HG02798 (cell line): ENCODE measurements around the gene CCSER1.
"Not testable (repeated sequence)": the region's sequence is repeated elsewhere in the genome, so short reads cannot be mapped to it uniquely, and the experiment has no call there.

Experiments
- ATAC-seq: cut with Tn5 transposase; IDR thresholded peaks from one replicate; pipeline ENCODE4 v1.9.1; 2021; ENCODE audit warnings: mild to moderate bottlenecking; ENCODE audit not compliant: unreplicated experiment, poor library complexity

CCSER1 gene

DNA sequence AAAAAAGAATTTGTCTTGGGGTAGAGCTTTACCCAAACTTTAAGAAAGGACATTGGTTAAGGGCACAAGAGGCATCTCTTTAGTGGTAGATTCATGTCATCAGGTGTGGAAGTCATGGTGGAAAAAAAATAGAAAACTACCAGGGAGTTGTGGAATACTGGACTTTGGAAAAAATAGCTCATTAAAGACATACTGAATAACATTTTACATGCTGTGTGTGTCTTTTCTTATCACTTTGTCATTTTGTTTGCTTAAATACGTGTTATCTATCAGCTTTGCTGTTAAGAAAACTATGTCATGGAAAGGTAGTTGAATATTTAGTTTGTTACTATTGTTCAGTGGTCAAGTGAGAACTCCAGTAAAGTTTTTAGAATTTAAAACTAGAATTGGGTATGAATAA is 147.0 kb downstream of the CCSER1 start:
- ATAC-seq: no peak

DNA sequence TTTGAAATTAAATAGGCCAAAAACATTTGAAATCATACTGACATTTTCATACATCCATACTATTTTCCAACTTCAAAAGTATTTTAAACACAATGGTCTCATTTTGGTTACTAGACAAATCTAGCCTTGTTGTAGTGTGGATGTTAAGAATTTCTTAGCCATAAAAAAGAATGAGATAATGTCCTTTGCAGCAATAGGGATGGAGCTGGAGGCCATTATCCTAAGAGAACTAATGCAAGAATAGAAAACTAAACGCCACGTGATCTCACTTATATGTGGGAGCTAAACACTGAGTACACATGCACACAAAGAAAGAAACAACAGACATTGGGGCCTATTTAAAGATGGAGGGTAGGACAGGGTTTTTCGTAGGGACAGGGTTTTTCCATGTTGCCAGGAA is 153.8 kb downstream of the CCSER1 start:
- no peak for ATAC-seq

DNA sequence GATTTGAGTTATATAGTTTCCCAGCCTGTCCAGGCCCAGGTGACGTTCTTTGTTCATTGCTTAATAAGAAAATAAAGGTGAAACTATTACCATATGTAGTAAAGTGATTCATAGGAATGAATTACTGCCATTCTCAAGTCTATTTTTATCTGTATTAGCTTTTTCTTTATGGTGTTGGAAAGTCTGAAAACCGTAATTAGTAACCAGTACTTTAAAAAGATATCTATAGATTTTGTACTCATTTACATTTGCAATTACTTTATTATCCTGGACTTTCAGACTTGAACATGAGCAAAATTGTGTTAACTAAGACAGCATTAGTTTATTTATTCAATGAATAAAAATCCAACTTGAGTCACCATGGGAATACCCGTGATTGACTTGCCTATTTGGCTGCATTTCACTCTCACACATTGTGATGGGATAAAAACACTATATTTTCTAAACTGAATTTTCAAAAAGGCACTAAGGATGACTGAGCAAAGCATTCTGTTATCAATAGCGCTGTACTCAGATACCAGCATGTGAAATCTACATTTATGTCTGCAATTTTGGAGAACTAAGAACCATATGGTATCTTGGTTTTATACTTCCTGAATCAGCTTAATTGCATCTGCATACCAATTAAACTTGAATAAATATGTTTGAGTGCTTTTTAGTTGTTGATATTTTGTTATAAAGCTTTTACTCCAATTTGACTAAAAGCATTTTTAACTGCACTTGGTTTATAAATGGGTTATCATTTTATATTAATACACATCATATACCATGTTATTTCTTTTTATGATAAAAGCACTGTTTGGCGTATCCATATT is 154.6 kb downstream of the CCSER1 start:
- ATAC-seq: no peak

DNA sequence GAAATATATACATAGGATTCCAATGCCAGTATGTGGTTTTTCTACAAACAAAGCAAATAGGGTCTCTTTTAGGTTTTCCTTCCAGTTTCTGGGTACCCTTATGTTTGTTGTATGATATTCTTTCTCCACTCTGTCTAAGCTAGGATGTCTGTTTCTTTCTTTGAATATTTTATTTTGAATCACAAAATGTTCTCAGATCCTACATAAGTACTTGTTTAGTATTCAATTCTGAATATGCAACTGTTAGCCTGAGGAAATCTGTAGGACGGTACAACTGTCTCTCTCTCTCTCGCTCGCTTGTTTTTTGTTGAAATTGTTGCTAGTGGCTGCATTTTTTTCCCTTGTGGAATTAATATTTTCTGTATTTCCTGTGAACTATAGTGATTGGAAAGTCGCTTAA is 163.2 kb downstream of the CCSER1 start:
- no peak for ATAC-seq

DNA sequence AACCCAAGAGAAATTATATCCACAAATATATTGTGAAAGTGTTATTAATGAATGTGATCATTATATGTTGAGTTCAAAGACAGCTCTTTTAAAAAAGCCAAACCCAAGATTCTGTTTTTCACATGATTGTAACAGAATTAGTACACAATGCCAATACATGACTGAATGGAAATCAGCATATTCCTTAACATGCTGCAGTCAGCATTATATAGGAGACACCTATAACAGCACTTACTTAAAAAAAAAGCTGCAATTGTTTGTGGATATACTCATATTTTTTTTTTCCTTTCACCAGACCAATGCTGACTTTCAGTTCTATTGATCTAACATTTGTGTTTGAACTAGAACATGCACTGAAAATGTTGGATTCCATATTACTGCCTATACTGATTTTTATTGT is 165.2 kb downstream of the CCSER1 start:
- no peak for ATAC-seq

DNA sequence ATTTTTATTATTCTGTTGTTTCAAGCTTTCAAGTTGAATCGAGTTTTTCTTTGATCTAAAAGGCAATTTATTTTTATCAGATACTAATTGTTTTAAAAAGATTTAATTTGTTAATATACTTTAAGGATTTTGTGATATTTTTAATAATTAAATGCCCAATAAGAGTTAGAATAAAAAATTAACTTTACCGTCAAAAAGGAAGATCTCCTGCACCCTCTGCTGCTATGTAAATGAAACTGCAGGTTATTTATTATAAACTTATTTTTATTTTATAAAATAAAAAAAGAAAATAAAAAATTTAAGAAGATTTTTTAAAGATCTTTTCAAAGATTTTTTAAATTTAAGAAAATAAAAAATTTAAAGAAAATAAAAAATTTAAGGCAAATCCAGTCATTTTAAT is 166.1 kb downstream of the CCSER1 start:
- no peak for ATAC-seq

DNA sequence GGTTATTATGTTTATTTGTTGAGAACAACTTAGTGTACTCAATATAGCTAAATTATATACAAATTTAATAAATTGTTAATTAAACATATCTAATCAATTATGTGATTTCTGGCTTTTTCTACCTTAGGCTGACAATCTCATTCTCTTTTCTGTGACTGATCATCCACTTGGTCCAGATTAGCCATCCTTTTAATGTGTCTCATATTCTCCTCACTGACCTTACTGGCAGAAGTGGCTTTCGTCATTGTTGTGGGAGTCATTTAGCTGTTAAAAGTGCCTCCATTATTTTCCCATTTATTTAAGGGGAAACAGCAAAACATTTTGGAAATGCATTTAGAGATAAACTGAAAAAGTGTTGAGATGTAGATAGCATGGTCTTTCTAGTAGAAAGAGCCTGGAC is 172.2 kb downstream of the CCSER1 start:
- no peak for ATAC-seq

DNA sequence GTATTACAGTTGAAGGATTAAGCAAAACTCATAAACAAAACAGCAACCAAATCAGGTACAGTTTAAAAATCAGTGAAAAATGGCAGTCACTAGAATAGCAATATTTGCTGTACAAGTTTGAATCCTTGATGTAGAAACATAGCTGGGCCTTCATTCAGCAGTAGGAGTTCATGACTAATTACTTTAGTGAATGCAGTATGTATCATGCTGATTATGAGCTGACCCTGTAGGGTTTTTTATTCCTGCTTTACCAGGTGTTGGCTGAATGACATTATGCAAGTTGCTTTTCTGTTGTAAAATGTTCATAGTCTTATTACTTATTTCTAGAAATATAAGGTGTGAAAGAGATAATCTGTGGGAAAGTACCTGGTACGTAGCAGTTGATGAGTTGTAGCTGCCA is 179.6 kb downstream of the CCSER1 start:
- no peak for ATAC-seq

DNA sequence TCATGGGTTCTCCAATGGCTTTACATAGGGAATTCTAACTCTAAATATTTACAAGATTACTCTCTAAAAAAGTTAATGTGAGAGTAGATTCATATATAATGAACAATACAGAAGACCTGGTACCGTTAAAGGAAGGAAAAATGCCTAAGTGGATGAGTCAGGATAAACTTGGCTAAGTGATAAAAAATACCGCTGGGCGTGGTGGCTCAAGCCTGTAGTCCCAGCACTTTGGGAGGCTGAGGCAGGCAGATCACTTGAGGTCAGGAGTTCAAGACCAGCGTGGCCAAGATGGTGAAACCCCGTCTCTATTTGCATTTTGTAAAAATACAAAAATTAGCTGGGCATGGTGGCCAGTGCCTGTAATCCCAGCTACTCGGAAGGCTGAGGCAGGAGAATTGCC is 189.9 kb downstream of the CCSER1 start:
- ATAC-seq: not testable (repeated sequence)

DNA sequence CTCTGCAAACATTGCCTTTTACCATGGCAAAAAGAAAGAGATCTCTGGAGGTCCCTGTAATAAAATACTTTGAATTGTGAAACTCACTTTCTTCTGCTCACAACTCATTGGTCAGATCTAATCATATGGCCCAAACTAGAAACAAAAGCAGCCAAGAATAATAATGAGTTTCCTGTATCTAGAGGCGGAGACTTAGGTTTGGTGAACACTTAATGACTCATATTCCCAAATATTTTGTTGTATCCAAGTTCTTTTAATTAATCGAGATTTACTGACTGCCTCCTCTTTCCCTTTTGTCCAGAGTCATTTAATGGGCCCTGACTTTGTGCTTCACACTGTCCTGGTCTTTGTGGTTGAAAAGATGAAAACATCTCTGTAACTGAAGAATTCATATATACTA is 190.6 kb downstream of the CCSER1 start:
- no peak for ATAC-seq

DNA sequence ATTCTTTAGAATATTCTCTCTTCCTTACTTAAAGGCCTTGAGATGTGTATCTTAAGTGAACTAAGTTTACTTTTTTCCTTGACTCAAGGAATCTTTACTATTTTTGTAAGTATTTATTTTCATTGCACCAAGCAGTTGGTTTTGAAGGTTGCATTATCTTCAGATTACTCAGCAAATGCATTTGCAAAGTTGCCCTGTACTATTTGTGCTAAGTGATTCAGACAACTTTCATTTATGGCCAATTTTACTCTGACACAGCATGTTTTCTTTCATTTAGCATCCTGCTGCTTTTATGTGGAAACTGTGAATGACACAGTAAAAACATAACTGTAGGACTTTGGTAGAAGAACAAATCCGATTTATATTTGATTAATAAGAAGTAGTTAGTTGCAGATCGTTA is 191.0 kb downstream of the CCSER1 start:
- ATAC-seq: no peak

DNA sequence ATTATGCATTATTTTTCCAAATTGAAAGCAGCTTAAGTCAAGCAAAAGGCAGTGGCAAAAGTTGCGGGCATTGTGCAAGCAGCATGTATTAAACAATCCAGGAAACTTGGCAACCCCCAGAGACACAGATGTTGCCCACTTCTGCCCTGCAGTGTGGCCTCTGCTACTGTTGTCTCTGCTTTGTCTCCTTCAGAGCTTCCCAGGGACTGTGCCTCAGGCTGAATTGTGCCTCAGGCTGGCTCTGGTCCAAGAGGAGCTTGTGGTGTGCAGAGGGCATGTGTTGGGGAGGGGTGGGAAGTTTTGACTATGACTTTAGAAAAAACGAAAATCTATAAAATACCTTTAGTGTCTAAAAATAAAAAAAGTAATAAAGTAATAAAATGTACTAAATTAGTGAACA is 201.4 kb downstream of the CCSER1 start:
- no peak for ATAC-seq

DNA sequence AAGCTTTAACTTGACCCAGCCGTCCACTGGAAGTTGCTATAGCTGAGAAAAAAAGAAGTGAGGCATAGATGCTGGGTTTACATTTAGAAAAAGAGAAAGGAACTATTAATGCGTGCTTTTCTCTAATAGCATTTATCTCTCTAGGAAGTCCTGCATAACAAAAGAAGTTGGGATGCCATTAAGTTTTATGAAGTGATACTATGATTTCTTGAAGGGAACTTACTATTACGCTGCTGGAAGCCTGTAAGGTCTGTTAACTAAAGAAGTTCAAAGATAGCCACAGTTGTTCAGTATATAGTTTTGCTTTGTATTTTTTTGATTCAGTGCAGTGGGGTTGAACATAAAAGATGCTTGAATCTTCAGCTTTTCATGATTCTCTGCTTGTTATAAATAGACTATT is 203.4 kb downstream of the CCSER1 start:
- no peak for ATAC-seq

DNA sequence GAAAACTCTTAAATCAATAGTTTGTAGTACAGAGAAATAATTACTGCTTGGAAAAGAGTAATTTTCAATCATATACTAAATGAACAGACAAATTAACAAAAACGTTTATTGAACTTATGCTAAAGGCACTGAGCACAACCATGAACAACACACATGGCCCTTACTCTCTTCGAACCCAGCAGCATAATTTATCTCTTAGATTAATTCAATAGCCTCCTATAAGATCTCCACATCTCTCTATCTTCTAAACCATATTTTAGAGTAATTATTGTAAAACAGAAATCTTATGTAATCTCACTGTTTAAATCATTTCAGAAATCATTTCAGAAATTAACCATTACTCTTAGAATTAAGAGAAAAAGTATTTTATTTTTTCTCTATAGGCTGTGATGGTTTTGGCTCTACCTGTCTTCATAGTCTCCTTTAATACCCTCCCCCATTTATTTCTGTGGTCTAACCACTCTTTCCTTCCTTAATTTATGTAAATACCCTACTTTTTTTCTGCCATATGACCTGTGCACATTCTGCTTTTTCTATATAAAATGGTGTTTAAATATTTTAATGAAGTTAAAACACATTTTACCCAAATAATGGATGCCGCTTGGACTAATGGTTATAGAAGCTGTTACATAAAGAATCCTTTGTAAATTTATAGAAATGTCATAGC is 218.5 kb downstream of the CCSER1 start:
- no peak for ATAC-seq

DNA sequence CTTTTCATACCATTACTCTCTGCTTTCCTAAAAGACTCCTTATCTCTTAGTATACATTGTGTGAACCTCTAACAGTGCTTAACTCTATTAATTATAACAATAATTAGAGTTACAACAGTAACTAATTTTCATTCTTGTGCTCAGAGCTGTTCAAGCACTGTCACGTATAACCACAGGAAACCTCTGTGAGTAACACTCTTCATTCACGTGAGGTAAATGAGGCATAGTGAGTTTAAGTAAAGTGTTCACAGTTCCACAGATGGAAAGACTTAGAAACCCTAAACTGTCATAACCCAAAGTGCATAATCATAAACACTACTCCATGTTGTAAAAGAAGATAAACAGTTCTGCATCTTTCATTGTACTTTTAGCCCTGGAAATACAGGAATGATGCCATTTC is 222.4 kb downstream of the CCSER1 start:
- ATAC-seq: no peak

DNA sequence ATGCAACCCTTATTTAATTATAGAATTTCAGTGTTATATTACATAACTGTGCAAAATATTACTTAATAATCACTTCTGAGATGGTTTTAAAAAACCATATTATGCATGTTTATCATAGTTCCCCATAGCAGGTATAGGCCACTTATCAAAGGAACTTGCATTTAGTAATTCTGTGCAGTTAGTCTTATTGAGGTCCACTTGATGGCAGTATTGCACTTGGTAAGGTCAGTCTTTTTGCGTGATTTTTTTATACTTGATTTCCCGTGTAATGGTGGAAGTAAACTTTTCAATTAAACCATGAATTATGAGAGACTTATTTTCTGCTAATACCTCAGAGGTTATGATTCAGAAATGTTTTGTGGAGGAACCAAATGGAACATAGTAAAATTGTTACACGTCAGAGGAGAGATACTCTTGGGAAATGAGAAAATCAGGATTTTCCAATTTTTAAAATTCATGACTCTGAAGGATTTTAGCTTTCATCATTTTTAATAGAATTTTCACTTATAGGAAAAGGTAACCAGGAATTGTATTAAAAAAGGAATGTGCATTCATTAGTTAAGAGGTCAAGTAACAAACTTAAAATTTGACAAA is 230.0 kb downstream of the CCSER1 start:
- peak; percentile 43 for ATAC-seq

DNA sequence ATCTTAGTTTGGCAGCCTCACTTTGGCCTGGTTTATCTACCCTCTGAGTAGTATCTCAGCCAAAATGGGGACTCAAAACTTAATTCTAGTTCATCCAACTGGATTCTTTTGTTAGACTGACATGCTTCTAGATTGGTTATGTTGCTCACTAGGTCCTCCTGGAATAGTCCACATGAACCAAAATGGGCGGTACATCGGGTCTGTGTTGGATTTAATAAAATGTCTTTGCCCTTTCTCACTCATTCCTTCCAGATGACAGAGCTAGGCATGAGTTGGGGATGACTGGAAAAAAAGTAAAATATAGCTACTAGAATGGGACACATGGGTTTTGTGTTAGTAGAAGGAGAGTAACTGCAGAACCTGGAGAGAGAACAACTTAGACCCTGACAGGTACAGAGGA is 247.9 kb downstream of the CCSER1 start:
- no peak for ATAC-seq

DNA sequence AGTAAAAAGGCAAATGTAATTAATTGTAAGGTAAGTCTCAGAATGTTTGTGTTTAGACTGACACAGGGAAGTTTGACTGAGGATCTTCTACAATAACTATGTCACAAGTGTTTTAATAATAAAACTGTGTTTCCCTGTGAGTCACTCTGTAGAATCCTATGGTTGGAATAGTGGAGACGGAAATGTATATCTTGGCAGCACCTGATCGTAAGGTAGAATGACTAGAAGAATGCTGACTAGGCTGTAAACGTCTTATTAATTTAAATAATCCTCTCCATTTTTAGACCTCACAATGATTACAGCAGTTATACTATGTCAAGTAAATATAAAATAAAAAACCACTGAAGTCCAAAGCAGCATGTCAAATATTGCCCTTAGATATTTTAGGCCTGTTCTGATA is 266.0 kb downstream of the CCSER1 start:
- ATAC-seq: no peak

DNA sequence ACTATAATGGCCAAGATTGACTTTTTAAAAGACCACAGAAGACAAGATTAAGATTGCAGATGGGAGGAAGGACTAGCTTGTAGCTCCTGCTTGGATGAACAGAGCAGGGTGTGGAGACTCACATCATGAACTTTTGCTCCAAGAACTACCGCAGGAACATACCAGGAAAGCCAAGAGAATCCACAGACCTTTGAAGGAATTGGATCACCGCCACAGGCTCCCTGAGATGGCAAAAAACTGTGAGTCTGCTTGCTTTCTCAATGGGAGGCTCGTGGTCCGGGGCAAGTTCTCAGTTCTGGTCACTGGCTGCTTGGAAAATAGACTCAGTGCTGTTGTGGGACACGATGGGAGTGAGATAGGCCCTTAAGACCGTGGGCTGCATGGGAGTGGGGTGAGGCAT is 276.6 kb downstream of the CCSER1 start:
- ATAC-seq: no peak

DNA sequence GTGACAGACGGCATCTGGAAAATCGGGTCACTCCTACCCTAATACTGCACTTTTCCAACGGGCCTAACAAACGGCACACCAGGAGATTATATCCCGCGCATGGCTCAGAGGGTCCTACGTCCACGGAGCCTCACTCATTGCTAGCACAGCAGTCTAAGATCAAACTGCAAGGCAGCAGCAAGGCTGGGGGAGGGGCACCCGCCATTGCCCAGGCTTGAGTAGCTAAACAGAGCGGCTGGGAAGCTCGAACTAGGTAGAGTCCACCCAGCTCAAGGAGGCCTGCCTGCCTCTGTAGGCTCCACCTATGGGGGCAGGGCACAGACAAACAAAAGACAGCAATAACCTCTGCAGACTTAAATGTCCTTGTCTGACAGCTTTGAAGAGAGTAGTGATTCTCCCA is 280.7 kb downstream of the CCSER1 start:
- not testable (repeated sequence) for ATAC-seq

DNA sequence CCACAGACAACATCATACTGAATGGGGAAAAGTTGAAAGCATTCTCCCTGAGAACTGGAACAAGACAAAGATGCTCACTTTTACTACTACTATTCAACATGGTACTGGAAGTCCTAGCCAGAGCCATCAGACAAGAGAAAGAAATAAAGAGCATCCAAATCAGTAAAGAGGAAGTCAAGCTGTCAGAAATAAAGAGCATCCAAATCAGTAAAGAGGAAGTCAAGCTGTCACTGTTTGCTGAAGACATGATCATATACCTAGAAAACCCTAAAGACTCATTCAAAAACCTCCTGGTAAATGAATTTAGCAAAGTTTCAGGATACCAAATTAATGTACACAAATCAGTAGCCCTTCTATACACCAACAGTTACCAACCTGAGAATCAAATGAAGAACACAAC is 285.6 kb downstream of the CCSER1 start:
- ATAC-seq: not testable (repeated sequence)

DNA sequence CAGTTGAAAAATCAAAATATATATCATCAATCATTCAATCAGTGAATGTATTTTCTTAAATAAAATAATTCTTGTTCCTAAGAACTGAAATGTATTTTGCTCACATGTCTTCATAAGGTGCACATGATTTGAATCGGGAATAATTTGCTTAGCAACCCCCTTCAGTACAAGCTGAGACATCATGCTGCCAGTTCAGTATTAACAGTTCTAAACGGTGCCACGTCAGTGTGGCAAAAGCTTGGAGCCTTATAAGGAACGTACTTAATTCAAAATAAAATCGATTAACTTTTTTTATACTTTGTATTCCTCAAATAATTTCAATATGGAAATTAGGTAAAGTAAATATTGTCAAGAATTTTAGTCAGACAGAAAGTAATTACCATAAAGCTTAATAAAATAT is 287.9 kb downstream of the CCSER1 start:
- ATAC-seq: no peak
